H1 (cell line): ENCODE results near the gene PHLDA1. TPM values are rescaled to one million over a fixed set of nuclear protein-coding genes. Genes with fewer than 3 reads are reported as not detected.

ENCODE experiments used
- CHD2 ChIP-seq: IDR thresholded peaks from 2 replicates; pipeline ENCODE4 v1.6.1; 2012; ENCODE audit warnings: low read length, improper control_type of control experiment
- POLR2AphosphoS5 ChIP-seq: IDR thresholded peaks from 2 replicates; pipeline ENCODE4 v1.6.1; 2011; ENCODE audit warnings: low read depth, low read length
- RXRA ChIP-seq: IDR thresholded peaks from 2 replicates; pipeline ENCODE4 v1.6.1; 2011; ENCODE audit warnings: low read depth, mild to moderate bottlenecking, low read length, moderate library complexity; ENCODE audit not compliant: insufficient read depth
- SP2 ChIP-seq: IDR thresholded peaks from 2 replicates; pipeline ENCODE4 v1.6.1; 2012; ENCODE audit warnings: mild to moderate bottlenecking, low read length, inconsistent platforms
- polyA plus RNA-seq, 7 experiments: library from polyadenylated mRNA; depleted of rRNA in 3 of 7; stranded (reverse) in 5 of 7; unstranded in 2 of 7; fragments of >200 nt in 5 of 7; fragments of 200-250 nt in 2 of 7; gene quantifications; 1 replicate in 5 of 7; 2 replicates in 1 of 7; 4 replicates in 1 of 7; pipeline versions ENCODE4 v1.2.1 to v1.2.3, GENCODE V29; 2011 to 2013; ENCODE audit warnings: missing spikeins in 2 of 7, mixed read lengths in 2 of 7
- total RNA-seq: library from RNA; stranded (reverse); fragmentation: NEBNext Ultra II Directional; extraction: Animal tissue kit (Norgen Biotek cat#: 25700); gene quantifications from 2 replicates; pipeline ENCODE4 v1.2.1, GENCODE V29; 2021

Gene PHLDA1
- total and polyA plus RNA-seq, 2 of the 8 experiments (the other 6 are each of a cell fraction or from before 2014, with no cell fraction given) = 18.9 to 19.4 TPM

- TF ChIP-seq POLR2AphosphoS5 (no peak), RXRA (no peak), SP2 (no peak), CHD2 (no peak)
- TF ChIP-seq, all 59 proteins: peak for 0
These were observed 48.5 kb downstream of the PHLDA1 start (continued) for GRCh38 chr12:75982979-75983660.
